NT2/D1 (cell line): Measurements from ENCODE around the gene RPTOR.

ENCODE experiments used
- DNase-seq: peaks from one replicate; pipeline ENCODE4 v3.0.0-alpha.2; 2011; ENCODE audit warnings: low read depth, low spot score
- H3K27me3 ChIP-seq: 2 replicates; pipeline ENCODE4 v1.6.0; 2011; ENCODE audit warnings: mild to moderate bottlenecking; ENCODE audit not compliant: insufficient read length, insufficient read depth
- H3K36me3 ChIP-seq: 2 replicates; pipeline ENCODE4 v1.6.1; 2011; ENCODE audit warnings: mild to moderate bottlenecking, low read length, mixed read lengths; ENCODE audit not compliant: insufficient read depth, insufficient read length
- H3K4me1 ChIP-seq: 2 replicates; pipeline ENCODE4 v1.5.1; 2011; ENCODE audit not compliant: insufficient read depth, insufficient read length
- H3K4me3 ChIP-seq: 2 replicates; pipeline ENCODE4 v1.5.1; 2011; ENCODE audit warnings: low read depth; ENCODE audit not compliant: insufficient read length
- H3K9ac ChIP-seq: 2 replicates; pipeline ENCODE4 v1.6.0; 2011; ENCODE audit warnings: low read depth; ENCODE audit not compliant: insufficient read length
- H3K9me3 ChIP-seq: 2 replicates; pipeline ENCODE4 v1.5.1; 2011; ENCODE audit warnings: mild to moderate bottlenecking, low read length; ENCODE audit not compliant: insufficient read depth
- SUZ12 ChIP-seq: IDR thresholded peaks from 2 replicates; pipeline ENCODE4 v1.6.1; 2011; ENCODE audit not compliant: insufficient read length, insufficient read depth; ENCODE audit errors: extremely low read depth
- YY1 ChIP-seq: IDR thresholded peaks from 2 replicates; pipeline ENCODE4 v1.6.1; 2011; ENCODE audit not compliant: insufficient read length, insufficient read depth
- ZNF274 ChIP-seq: IDR thresholded peaks from 2 replicates; pipeline ENCODE4 v1.6.1; 2011; ENCODE audit warnings: mild to moderate bottlenecking, low read depth, low read length

Gene RPTOR

DNA sequence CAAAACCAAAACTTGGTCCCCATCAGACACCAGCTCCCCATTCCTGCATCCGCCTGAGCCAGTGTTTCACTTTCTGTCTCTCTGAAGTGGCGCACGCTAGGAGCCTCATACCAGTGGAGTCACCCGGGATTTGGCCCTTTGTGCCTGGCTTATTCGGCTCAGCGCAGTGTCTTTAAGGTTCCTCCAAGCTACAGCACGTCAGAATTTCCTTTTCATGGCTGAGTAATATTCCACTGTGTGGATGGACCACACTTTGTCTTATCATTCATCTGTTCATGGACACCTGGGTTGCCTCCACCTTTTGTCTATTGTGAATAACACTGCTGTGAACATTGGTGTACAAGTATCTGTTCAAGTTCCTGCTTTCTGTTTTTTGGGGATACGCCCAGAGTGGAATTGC, 401.8 kb downstream of the RPTOR start:
- H3K36me3 ChIP-seq = peaks cover 42% of the 10 kb centered on the region
- no peaks in the 10 kb centered on the region; the same call in 1 of the 2 replicates for H3K9me3 ChIP-seq
- no peak for DNase-seq
- H3K27me3 ChIP-seq = no peaks in the 10 kb centered on the region
- H3K9ac ChIP-seq = no peak overlapping the region
- H3K4me1 ChIP-seq = peaks cover 3% of the 10 kb centered on the region
- no peak for TF ChIP-seq ZNF274
- no peak for TF ChIP-seq YY1
- no peak for TF ChIP-seq SUZ12
- no peak overlapping the region for H3K4me3 ChIP-seq

DNA sequence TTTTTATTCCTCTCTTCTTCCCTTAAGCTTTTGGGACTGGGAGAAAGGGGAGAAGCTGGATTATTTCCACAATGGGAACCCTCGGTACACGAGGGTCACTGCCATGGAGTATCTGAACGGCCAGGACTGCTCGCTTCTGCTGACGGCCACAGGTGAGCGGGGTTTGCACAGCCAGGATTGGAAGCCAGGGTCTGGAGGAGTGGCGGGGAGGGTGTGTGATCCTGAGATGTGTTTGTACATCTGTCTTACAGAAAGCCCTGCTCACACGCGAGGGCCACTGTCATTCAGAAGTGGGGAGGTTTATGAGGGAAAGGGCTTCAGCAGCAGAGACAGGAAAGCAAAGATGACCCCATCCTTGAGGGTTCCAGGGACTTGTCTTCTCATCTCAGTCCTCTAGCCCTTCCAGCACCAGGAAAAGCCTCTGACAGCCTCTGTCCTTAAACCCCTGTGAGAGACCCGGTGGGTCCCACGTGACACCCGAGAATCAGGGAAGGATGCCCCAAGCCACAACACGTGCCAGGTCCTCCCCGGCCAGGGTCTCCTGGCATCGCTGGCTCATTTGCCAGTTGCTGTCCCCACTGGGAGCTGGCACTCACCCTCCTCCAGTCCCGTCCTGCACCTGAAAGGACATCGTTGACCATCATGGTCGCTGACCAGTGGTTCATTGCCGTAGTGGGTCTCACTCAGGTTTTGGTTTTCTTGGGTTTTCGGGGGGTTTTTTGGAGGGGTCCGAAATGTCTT, 402.7 kb downstream of the RPTOR start:
- Histone ChIP-seq H3K36me3 (peaks cover 47% of the 10 kb centered on the region), H3K9ac (no peak overlapping the region)

DNA sequence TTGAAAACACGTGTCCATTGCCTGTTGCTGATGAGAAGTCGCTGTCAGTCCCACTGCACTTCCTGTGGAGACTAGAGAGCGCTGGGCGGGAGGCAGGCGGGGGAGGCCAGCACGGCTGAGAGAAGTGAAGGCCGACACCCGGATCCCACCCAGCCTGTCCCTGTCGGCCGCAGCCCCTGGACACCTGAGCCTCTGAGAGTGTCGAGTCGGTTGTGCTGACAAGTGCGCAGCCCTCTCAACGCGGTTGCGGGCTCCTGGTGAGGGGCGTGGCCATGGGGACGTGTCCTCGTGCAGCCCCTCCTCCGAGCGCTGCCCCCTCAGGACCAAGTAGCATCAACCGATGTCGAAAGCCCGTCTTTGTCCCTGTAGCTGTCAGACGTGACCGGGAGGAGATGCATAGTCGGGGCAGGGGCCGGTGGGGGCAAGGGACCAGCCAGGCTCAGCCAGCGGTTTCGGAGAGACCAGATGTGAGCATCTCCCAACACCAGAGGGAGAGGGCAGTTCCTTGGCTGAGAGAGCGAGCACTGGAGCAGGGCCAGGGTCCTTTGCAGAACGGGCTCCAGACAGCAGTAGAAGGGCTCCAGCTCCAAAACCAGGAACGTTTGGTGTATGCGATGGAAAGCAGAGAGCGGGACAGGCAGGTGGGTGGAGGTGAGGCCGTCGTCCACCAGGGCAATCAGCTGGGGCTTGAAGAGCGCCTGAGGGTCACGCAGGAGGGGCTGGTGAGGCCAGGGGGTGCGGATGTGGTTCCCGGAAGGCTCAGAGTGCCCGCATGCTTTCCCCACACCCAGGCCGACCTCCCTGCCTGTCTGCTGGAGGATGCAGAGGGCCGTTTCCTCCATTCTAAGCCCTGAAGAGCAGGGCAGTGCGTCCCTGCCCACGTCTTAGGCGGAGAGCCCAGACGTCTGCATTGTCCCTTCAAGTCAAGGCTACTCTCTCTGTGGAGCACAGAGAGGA, 403.7 kb downstream of the RPTOR start:
- no peak for DNase-seq
- H3K9ac ChIP-seq = no peak overlapping the region
- no peaks in the 10 kb centered on the region for H3K4me1 ChIP-seq
- H3K4me3 ChIP-seq = no peak overlapping the region
- no peak for TF ChIP-seq ZNF274
- no peak for TF ChIP-seq YY1
- no peak for TF ChIP-seq SUZ12
- peaks cover 42% of the 10 kb centered on the region for H3K36me3 ChIP-seq
- no peaks in the 10 kb centered on the region for H3K27me3 ChIP-seq
- H3K9me3 ChIP-seq = no peaks in the 10 kb centered on the region; the same call in 1 of the 2 replicates

More for the DNA sequence above, 402.7 kb downstream of the RPTOR start:
- Histone ChIP-seq H3K9me3 (no peaks in the 10 kb centered on the region; the same call in 1 of the 2 replicates), H3K4me1 (no peaks in the 10 kb centered on the region), H3K27me3 (no peaks in the 10 kb centered on the region), H3K4me3 (no peak overlapping the region)
- TF ChIP-seq SUZ12 = no peak
- no peak for TF ChIP-seq ZNF274
- TF ChIP-seq YY1 = no peak
- DNase-seq = no peak

DNA sequence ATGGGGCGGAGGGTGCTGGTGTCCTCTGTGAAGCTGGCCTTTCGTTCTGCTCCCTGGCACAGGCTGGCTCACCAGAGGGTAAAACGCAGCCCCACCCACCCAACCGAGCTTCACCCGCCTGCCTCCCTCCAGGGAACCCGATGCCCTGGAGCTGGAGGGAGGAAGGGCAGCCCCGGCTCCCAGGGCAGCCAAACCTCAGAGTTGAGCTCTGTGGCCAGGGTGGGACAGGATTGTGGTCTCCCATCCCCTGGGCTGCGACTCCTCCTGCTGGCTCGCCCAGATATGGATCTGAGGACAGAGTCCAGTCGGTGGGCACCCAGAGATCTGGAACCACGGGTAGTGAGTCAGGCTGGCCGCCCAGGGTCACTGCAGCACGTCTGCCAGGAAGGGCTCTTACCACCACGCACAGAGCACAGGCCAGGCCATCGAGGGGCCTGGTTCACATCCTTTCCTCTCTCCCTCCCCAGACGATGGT, 404.4 kb downstream of the RPTOR start:
- Histone ChIP-seq H3K9me3 (no peaks in the 10 kb centered on the region; the same call in 1 of the 2 replicates), H3K4me3 (no peak overlapping the region), H3K27me3 (no peaks in the 10 kb centered on the region), H3K9ac (no peak overlapping the region), H3K4me1 (no peaks in the 10 kb centered on the region), H3K36me3 (peaks cover 47% of the 10 kb centered on the region)
- no peak for TF ChIP-seq YY1
- TF ChIP-seq ZNF274 = no peak
- no peak for TF ChIP-seq SUZ12
- DNase-seq = no peak

DNA sequence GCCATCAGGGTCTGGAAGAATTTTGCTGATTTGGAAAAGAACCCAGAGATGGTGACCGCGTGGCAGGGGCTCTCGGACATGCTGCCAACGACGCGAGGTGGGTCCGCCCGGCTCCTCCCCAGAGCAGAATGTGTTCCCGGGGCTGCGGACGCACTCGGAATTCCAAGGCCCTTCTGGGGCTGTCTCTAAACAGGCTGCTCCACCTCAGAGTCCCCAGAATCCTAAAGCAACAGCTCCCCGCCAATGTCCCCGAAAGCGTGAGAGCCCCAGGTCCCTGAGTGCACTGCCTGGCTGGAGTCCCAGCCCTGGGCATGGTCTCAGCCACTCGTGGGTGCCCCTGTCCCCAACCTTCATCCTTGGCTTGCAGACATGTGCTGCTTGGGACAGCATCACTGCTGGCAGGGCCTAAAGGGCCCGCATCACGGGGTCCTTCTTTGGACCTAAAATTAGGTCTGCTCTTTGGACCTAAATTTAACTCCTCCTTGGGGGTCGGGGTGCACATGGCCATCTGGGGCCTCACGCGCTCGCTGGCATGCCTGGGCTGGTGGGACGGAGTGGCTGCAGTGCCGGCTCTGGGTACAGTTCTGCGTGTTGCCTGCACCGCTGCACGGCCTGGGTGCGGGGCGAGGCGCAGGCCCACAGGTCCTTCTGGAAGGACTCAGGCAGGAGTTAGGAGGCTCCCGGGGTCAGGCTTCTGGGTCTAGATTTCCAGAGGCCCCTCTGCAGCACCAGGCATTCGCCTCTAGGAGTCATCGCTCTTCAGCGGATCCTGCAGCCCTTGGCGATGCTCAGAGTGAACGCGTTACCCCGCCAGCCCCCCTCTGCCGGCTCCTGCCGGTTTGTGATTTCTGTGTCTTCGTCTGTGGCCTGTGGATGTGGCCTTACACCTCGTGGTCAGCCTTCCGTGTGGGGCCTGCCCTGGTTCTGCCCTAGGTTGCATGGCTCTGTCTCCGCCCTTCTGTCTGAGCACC, 405.1 kb downstream of the RPTOR start:
- H3K27me3 ChIP-seq = no peaks in the 10 kb centered on the region
- TF ChIP-seq SUZ12 (no peak), ZNF274 (no peak), YY1 (no peak)
- no peak for DNase-seq
- no peaks in the 10 kb centered on the region; the same call in 1 of the 2 replicates for H3K9me3 ChIP-seq
- H3K4me3 ChIP-seq = no peak overlapping the region
- peaks cover 47% of the 10 kb centered on the region for H3K36me3 ChIP-seq
- H3K4me1 ChIP-seq = no peaks in the 10 kb centered on the region
- no peak overlapping the region for H3K9ac ChIP-seq

DNA sequence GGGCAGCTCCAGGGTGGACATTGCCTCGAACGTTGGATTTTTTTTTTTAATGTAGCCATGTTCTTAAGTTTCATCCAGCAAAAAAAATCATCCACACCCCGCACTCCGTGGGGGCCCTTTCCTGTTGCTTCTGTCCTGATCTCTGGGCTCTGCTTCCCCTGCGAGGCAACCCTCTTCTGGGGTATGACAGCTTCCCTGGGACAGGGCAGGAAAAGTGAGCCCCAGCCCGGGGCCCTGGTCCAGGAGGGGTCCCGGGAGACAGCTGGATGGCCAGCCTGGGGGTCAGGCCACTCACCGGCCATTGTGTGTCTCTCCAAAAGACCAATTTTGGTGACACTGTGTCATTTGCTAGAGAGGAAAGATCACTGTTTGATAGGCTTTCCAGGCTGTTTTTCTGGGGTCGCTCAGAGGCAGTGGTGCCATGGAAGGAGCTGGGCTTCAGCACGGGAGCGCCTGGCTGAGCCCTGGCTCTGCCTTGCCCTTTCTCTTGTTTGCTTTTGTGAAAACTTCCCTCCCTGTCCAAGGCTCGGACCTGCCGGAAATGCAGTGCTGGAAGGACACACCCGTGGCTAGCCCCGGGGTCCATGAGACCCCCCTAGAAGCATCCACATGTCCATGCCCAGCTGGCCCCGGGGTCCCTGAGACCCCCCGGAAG, 406.0 kb downstream of the RPTOR start:
- H3K9ac ChIP-seq = no peak overlapping the region
- no peaks in the 10 kb centered on the region for H3K27me3 ChIP-seq
- TF ChIP-seq YY1 (no peak), SUZ12 (no peak), ZNF274 (no peak)
- no peaks in the 10 kb centered on the region for H3K4me1 ChIP-seq
- no peak for DNase-seq
- H3K36me3 ChIP-seq = peaks cover 46% of the 10 kb centered on the region
- H3K4me3 ChIP-seq = no peak overlapping the region
- H3K9me3 ChIP-seq = peaks cover 6% of the 10 kb centered on the region; the same call in 1 of the 2 replicates
